Thyroid gland (tissue), 4 donors: ENCODE measurements around the gene ALKBH4. TPM values are rescaled to one million over a fixed set of nuclear protein-coding genes. Genes with fewer than 3 reads are reported as not detected.

ENCODE experiments used
- DNase-seq, 2 donors: peaks; one replicate each; pipeline ENCODE4 v3.0.0-alpha.2; 2019
- H3K27ac ChIP-seq, 3 donors: fragments of 200-600 bp; sonication (generic); 1 replicate in 2 of 3; 2 replicates in 1 of 3; pipeline ENCODE4 v1.5.1; 2016 to 2019; ENCODE audit warnings: mild to moderate bottlenecking in 1 of 3, moderate library complexity in 1 of 3
- H3K27me3 ChIP-seq: fragments of 200-600 bp; sonication (generic); one replicate; pipeline ENCODE4 v1.5.1; 2019
- H3K36me3 ChIP-seq, 2 donors: fragments of 200-600 bp; sonication (generic); one replicate each; pipeline ENCODE4 v1.5.1; 2016 to 2019
- H3K4me1 ChIP-seq, 2 donors: fragments of 200-600 bp; sonication (generic); one replicate each; pipeline ENCODE4 v1.5.1; 2017 to 2019
- H3K4me3 ChIP-seq, 3 donors: fragments of 200-600 bp; sonication (generic); replicated peaks in 1 of 3; 1 replicate in 2 of 3; 2 replicates in 1 of 3; pipeline ENCODE4 v1.5.1; 2016; ENCODE audit warnings: mild to moderate bottlenecking in 1 of 3
- H3K9me3 ChIP-seq: fragments of 200-600 bp; sonication (generic); one replicate; pipeline ENCODE4 v1.5.1; 2017
- CTCF ChIP-seq, 6 experiments: fragments of 200-600 bp in 3 of 6; fragments of 450-650 bp in 3 of 6; sonication (generic) in 3 of 6; IDR thresholded peaks; one replicate each; pipeline ENCODE4 v1.5.1; 2016 to 2019; ENCODE audit warnings: antibody characterized with exemption in 6 of 6, mild to moderate bottlenecking in 2 of 6, inconsistent platforms in 1 of 6, moderate library complexity in 1 of 6
- POLR2A ChIP-seq, 2 donors: fragments of 450-650 bp; IDR thresholded peaks; one replicate each; pipeline ENCODE4 v1.6.1; 2017; ENCODE audit warnings: antibody characterized with exemption in 2 of 2, mild to moderate bottlenecking in 2 of 2, moderate library complexity in 1 of 2
- WGBS, 2 donors: methylation state at CpG; one replicate each; pipeline ENCODE4 v1.1.5; 2017; 5-methylcytosine and 5-hydroxymethylcytosine counted together
- intact Hi-C: fragments of 100-400 bp; cut with DNase I; formaldehyde crosslinking; loops from one replicate; pipeline ENCODE4 v1.15.1; 2023
- total RNA-seq, 4 donors: library from RNA; depleted of rRNA; stranded (reverse); fragments of >200 nt; gene quantifications; one replicate each; pipeline ENCODE4 v1.2.3, GENCODE V29; 2016

Gene ALKBH4
- total RNA-seq, 4 donors from 2014 or later: 16.9 to 42.2 (median 28.6) TPM

GRCh38 chr7:102467581-102468477 is 3.2 kb upstream of the ALKBH4 start:
- DNase-seq: no peak
- no peaks in the 10 kb centered on the region for H3K9me3 ChIP-seq
- TF ChIP-seq POLR2A (IDR thresholded peaks at IDR 0.05) (no peak), CTCF (IDR thresholded peaks at IDR 0.05) (no peak)
- no peak overlapping the region for H3K4me3 ChIP-seq
- WGBS, 2 donors: 90 to 97% methylated on average over 15 to 17 of the region's 24 CpGs
- no peaks in the 10 kb centered on the region for H3K27me3 ChIP-seq
- H3K36me3 ChIP-seq: peaks cover 4 to 6% of the 10 kb centered on the region in 2 donors
- H3K4me1 ChIP-seq: peaks cover 11 to 16% of the 10 kb centered on the region in 2 donors
- H3K27ac ChIP-seq: no peak overlapping the region
- intact Hi-C loops: no loop called here

- no peaks in the 10 kb centered on the region for H3K27me3 ChIP-seq
- 92 to 94% methylated on average over 7 of the region's 7 CpGs for WGBS, 2 donors
- no peak overlapping the region for H3K4me3 ChIP-seq
- DNase-seq: no peak
- H3K9me3 ChIP-seq: no peaks in the 10 kb centered on the region
- peaks cover 11 to 16% of the 10 kb centered on the region in 2 donors for H3K4me1 ChIP-seq
- H3K36me3 ChIP-seq: no peaks in the 10 kb centered on the region
- intact Hi-C loops: no loop called here
- no peak for TF ChIP-seq POLR2A (IDR thresholded peaks at IDR 0.05)
- TF ChIP-seq CTCF (IDR thresholded peaks at IDR 0.05): no peak
- H3K27ac ChIP-seq: no peak overlapping the region
These were observed 1.4 kb upstream of the ALKBH4 start for GRCh38 chr7:102466097-102466496.

- Histone ChIP-seq H3K9me3 (no peaks in the 10 kb centered on the region), H3K4me3 (peak overlapping the region; percentile 65 to 96 (median 91)), H3K27me3 (no peaks in the 10 kb centered on the region), H3K36me3 (peaks cover 0 to 3% of the 10 kb centered on the region in 2 donors), H3K27ac (peak overlapping the region; percentile 56 to 88 (median 61)), H3K4me1 (peaks cover 11 to 16% of the 10 kb centered on the region in 2 donors)
- WGBS, 2 donors: 7 to 8% methylated on average over 24 of the region's 24 CpGs
- peak; percentile 67 to 74 for DNase-seq
- TF ChIP-seq CTCF (IDR thresholded peaks at IDR 0.05): no peak
- no peak for TF ChIP-seq POLR2A (IDR thresholded peaks at IDR 0.05)
- intact Hi-C loops: no loop called here
These were observed 654 bp downstream of the ALKBH4 start for GRCh38 chr7:102463841-102464576.

GRCh38 chr7:102460467-102460866 is 4.2 kb downstream of the ALKBH4 start:
- no peak for TF ChIP-seq POLR2A (IDR thresholded peaks at IDR 0.05)
- TF ChIP-seq CTCF (IDR thresholded peaks at IDR 0.05): no peak

More at GRCh38 chr7:102460467-102460866, 4.2 kb downstream of the ALKBH4 start:
- Histone ChIP-seq H3K9me3 (no peaks in the 10 kb centered on the region), H3K27me3 (no peaks in the 10 kb centered on the region), H3K4me3 (no peak overlapping the region), H3K27ac (no peak overlapping the region), H3K36me3 (peaks cover 16 to 19% of the 10 kb centered on the region in 2 donors), H3K4me1 (peaks cover 7 to 10% of the 10 kb centered on the region in 2 donors)
- no peak for DNase-seq
- WGBS, 2 donors: 89 to 91% methylated on average over 8 of the region's 8 CpGs
- intact Hi-C loops: no loop called here
